T-helper 1 cell treated with Interleukin-12 subunit alpha and Interleukin-12 subunit beta and Interleukin-4 antibody, amounts not matched to agents 30 ng/mL and 1 ng/mL, for 36 hours (primary cell): Measurements from ENCODE around the gene SELP. TPM values are rescaled to one million over a fixed set of nuclear protein-coding genes. Genes with fewer than 3 reads are reported as not detected.

Experiments
- intact Hi-C: fragments of 100-400 bp; cut with micrococcal nuclease; formaldehyde crosslinking; loops from one replicate; pipeline ENCODE4 v1.15.1; 2024
- total RNA-seq: library from RNA; stranded (reverse); gene quantifications from 2 replicates; pipeline ENCODE4 v1.2.3, GENCODE V29; 2022

Gene SELP
- total RNA-seq, 1 donor from 2014 or later = 0.15 TPM

DNA sequence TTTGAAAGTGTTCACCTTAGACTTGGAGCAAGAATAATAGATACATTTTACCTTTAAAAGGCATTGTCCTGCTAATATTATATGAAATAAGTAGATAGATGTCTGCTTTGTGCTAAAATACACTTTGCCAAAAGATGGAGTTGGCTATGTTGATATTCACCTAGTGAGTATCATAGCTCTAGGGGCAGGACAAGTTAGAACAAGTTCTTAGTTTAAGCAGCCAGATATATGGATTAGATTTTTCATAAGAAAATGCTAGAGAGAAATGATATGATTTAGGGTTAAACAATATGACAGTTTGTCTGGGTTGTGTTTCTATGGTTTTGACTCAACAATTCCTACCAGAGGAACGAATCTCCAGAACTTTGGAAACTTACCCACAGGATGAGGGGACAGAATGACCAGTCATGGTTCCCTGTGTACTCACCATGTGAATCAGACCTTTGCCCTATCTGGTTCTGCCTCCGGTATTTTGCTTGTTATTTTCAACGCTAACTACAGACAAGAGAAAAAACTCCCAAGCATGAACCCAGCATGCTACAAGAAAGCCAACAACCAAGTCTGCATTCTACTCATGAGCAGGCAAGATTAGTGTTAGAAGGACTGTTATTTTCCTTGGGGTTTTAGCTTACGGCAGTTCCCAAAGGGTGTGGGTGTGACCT lies 45.3 kb downstream of the SELP start:
- intact Hi-C loops = loop anchor here (2.0 to 10.0 kb wide), 5 partner anchors 100 to 1730 kb away; partner anchors contain the start of genes FMO4, GORAB, KIFAP3 and SCYL3

DNA sequence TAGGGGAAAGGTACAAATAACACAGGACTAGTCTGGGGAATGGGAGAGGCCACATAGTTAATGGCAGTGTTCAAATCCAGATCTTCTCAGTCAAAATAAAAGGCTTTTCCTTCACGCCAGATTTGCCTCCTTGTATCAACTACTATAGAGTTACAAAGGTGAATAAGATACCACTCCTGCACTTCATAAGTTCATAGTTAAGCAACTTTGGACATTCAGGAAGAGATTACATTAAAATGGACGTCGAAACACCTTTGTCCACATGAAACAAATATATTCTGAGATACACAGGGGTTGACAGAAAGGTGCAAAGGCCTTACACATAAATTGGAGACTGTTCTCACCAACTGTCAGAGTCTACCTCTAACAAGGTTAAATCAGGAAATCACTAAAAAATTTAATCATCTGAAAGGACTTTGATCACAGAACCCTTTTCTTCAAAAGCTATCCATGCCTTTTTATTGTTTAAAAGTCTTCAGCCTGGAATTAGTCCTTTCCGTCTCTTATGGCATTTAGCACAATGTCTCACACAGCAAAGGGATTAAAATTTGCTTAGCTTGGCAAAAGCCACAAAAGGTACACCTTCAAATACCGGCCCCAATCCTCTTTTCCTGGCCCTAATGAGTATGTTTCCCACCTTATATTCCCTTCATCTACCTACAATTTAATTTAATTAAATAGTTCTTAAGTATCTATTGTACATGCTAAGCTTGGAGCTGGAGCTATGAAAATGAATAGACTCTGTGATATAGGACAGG lies 51.8 kb downstream of the SELP start:
- intact Hi-C loops = no loop called here

DNA sequence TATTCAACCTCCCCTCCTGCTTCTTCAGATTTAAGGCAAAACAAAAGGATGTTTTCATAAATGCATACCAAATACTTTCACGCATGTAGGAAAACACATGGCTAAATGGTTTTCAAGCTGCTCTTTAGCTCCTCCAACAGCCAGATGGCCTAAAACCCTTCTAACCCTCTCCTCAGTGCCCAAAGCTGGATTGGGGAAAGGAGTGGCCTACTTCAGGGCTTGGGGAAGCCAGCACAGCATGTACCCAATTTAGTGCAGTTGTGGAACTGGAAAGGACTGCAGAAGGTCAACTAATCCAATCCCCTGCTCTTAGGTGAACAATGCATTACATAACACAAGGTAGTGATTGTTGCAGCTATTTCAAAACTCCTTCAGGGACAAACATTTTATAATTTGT lies 53.0 kb downstream of the SELP start:
- intact Hi-C loops = no loop called here

DNA sequence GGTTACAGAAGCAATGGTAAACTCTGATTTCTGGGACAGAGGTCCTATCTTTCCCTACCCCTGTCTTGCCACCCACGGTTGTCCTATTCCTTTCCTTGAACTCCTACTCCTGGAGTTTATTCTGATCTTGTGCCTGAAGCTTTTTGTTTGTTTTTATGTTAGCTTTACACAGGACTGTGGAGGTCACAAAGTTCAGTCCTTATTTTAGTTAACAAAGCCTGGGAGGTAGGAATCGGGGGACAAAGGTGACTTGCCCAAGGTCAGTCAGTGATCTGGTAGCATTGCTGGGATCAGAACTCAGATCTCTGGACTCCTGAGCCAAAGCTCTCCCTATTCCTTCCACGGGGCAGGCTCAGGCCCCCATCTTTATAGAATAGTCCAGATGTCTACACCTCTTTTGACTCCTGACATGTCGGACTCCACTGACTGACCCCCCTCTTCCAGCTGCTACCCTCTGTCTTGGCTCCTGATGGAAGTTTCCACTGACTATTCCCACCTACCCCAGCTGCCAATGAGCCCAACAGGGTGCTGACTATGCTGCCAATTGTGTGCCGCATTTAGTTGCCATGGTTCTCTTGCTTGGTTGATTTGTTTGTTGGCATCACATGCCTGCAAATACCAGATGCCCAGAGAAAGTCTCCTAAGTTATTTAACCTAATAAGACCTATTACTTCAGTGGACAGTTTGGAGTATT lies 53.5 kb downstream of the SELP start:
- intact Hi-C loops = no loop called here

DNA sequence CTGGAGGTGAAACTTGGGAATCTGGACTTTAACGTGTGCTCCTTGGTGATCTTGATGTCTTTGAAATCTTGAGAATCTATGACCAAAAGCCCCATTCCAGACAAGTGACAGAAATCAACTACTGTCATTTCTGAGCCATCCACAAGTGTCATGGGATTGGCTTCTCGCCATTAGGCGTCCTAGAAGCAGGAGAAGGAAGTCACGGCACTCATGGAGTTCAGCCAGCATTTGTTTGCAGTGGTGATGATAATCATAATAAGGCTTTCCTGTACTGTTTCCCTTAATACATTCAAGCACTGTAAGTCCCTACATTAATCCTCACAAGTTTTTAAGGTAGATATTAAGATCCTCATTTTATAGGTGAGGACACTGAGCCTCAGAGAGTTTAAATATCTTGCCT lies 55.6 kb downstream of the SELP start:
- intact Hi-C loops = no loop called here

DNA sequence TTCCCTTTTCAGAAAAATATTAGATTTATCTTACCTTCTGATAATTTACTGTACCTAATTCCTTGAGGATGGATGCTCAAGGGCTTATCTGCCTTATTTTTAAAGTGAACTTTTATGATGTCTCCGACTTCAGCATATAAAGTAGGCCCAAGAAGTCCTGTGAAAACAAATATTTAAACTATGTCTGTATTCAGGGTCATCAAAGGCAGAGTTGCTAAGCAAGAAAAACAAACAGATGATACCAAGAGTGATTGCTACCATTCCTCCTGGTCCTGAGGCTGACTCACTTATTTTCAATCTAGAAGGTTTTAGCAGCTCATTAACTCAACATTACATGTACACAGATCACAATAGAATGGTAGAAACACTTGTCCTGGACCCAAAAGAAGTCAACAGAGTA lies 57.7 kb downstream of the SELP start:
- intact Hi-C loops = no loop called here

DNA sequence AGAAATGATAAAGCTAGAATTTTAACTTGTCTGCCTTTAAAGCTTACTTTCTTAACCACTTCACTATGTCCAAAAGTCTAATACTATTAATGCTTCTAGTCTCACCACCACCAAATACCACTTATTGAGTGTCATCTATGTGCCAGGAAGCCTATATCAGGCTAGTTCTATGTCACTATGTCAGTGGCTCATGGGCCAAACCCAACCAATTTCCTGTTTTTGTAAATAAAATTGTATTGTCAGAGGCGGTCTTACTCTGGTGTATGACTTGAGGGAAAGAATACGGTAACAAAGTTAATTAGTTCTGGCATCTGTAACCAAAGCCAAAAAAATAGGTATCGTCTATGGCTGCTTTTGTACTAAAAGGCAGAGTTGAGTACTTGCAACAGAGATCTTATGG lies 58.5 kb downstream of the SELP start:
- intact Hi-C loops = no loop called here

DNA sequence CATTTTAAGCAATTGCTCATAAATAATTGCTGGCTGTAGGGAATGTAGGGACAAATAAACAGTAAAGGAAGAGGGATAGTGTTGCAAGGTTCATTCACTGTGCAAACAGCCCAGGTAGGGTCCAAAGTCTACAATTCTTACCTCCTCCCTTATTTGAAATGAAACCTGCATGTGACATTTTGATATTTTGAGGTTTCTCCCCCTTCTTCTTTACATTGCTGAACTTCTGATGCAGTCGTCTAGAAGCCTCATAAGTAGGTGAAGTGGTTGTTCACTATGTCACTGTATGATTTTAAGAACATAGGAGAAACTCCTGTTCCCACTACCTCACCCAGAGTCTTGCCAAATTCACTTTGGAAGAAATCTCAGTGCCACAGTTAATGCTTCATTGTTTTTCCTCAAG lies 59.8 kb downstream of the SELP start:
- intact Hi-C loops = no loop called here

DNA sequence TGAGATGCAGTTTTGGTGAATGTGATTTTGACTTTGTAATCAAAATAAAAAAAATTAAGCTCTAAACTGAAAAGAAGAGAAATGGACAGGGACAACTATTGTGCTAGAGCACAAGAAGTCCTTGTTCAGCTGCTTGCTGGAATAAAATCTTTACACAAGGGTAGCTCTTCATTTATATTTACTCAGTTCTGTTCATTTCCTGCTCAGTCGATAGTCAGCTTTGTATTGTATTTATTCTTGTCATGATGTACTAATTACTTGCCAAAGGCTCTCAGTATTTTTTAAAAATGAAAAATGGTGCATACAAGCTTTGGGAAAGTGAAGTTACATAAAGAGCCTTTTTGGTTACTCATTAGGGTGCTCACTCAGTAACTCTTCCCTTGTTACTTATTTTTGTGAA lies 61.4 kb downstream of the SELP start:
- intact Hi-C loops = no loop called here

DNA sequence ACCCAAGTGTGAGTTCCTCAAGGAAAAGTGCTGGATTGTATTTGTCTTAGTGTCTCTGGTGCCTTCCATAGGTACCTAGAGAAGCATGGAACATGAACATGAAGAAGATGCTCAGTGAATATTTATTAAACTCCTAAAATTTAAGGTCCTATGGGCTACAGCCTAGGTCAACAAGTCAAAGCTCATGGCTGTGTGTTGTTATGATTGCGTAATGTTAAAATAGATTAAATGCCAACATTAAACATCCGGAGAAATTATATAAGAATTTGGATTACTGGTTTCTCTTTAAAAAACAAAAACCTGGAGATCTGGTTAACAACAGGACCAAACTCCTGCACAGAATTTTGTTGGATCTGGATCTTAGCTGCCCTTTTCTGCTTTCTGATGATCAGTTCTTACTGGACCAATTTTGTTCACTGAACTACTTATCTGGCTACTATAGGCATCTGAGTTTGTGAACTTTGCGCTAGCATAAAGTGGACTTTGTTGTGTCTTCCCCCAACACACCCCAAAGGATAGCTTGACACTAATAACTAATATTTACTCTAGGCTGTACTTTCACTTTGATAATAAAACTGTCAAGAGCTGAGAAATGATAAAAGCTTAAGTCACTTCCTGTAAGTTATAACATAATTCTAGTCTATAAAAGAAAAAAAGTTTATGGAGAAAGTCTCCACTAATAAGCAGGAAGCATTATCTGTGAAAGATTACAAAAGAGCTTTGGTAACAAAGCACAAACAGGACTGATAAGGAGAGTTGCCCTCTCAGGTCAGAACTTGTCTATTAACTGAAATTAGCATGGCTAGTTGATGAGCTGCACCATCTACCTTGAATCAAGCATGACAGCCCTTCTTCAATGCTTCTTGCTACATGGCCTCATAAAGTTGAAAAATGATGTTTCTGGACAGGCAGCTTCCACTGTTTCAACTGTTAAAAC lies 64.3 kb downstream of the SELP start:
- intact Hi-C loops = no loop called here

DNA sequence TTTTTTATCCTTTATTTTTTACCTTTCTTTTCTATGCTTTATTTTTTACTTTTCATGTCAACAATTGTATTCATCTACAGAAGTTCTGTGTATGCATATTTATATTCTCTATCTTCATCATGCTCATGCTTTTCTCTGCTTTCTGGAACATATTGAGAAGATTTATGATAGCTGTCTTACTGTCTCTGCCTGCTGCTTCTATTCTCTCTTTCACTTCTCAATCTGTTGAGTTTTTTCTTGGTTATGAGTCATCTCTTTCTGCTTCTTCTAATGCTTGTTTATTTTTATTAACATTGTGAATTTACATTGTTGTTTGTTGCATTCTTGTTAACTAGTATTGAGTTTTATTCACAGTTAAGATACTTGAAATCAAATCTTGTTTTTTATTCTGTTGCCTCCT lies 66.3 kb downstream of the SELP start:
- intact Hi-C loops = no loop called here

DNA sequence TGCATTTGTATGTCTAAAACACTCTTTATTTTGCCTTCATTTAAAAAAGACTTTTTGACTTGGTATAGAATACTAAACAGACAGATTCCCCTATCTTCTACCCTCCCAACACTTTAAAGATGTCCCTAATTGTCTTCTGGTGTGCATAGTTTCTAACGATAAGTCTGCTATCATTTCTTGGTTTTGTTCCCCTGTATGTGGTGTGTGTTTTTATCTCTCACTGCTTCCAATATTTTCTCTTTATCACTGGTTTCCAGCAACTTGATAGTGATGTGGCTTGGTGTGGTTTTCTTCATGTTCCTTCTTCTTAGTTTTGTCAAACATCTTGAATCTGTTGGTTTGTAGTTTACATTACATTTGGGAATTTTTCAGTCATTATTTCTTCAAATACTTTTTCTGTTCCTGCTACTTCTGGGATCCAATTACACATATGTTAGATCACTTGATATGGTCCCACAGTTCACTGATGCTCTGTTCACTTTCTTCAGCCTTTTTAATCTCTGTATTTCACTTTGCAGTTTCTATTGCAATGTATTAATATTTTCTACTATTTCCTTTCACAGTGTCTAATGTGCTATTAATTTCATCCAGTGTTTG lies 66.8 kb downstream of the SELP start:
- intact Hi-C loops = no loop called here

DNA sequence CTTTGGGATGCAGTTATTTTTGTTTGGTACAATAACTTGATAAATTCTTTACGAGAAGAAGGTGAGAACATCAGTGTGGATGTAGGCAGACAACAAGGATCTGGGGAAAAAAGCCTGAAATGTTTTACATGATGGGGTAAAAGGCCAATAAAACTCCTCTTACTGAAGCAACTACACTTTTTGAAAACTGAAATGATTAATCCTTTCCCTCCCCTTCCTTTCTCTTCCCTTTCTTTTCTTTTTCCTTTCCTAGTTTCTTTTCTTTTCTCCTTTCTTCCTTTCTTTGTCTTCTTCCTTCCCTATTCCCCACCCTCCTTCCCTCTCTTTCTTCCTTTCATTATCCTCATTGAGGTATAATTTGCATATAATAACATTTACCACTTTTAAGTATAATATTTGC lies 68.2 kb downstream of the SELP start:
- intact Hi-C loops = no loop called here

DNA sequence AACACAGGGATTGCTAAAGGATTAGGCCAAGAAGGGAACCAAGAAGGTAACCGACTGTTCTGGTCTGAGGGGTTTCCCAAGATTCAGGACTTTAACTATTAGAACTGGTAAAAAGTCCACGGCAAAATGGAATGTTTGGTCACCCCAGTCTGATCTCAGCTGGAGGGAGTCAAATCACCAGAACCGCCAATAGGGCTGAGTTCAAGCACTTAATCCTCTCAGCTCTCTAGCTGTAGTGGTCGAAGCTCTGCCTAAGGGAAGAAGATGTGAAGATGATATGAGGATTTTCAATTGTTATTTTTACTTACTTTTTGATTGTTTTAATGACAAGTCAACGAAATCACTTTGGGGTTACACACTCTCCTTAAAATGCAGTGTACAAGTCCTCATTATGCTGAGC lies 72.8 kb downstream of the SELP start:
- intact Hi-C loops = no loop called here

DNA sequence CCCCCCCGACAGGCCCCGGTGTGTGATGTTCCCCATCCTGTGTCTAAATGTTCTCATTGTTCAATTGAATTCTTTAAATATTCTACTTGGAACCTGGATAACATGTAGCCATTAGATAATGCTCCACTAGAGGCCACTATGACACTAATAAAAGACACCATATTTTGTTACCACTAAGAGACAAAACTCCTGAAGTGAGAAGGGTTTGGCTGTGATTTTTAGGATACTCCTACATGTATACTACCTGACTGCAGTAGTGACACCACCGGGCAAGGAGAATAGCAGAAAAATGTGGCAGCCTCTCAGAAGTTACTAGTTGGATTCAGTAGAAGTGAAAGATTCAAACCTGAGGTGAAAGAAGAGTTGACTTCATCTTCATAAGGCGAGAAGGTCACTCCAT lies 79.6 kb downstream of the SELP start:
- intact Hi-C loops = loop anchor here (1.0 kb wide), 4 partner anchors 36 to 259 kb away; partner anchors contain the start of gene F5

DNA sequence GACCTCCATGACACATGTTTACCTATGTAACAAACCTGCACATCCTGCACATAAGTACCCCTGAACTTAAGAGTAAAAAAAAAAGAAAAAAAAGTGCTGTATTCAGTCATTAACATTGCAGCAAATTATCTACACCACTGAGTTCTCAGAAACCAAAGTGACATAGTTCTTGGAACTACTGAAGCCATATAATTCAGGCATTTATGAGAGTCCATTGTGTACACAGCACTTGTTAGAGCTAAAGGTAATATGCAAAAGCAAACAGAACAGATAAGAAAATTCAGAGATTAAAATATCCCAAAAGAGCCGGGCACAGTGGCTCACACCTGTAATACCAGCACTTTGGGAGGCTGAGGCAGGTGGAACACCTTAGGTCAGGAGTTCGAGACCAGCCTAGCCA lies 81.6 kb downstream of the SELP start:
- intact Hi-C loops = no loop called here

DNA sequence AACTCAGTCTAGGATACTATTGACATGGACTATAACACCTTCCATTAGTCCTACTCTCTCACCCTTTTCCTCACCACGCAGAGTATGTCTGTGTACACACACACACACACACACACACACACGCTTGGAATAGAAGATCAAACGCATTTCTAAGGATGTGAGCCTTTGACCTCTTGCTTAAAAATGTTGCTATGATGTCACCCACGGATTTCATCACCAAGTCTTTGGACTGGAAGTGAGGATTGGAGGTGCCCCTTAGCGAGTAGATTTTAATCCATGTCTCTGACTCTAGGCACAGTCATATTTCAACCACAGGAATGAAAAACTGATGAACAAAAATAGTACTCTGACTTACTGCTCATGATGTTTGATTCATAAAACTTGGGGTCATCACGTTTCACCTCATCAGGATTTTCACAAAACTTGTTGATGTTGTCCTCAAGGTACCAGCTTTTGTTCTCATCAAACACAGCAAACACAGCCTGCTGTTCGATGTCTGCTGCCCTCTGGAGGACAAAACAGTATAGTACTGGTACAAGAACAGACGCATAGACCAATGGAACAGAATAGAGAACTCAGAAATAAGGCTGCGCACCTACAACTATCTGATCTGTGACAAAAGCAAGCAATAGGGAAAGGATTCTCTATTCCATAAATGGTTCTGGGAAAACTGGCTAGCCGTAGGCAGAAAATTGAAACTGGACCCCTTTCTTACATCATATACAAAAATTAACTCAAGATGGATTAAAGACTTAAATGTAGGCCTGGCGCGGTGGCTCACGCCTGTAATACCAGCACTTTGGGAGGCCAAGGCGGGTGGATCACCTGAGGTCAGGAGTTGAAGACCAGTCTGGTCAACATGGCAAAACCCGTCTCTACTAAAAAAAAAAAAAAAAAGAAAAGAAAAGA lies 83.6 kb downstream of the SELP start:
- intact Hi-C loops = loop anchor here (1.0 kb wide), 8 partner anchors 61 to 1204 kb away; partner anchors contain the start of genes BLZF1, CCDC181 and SLC19A2

DNA sequence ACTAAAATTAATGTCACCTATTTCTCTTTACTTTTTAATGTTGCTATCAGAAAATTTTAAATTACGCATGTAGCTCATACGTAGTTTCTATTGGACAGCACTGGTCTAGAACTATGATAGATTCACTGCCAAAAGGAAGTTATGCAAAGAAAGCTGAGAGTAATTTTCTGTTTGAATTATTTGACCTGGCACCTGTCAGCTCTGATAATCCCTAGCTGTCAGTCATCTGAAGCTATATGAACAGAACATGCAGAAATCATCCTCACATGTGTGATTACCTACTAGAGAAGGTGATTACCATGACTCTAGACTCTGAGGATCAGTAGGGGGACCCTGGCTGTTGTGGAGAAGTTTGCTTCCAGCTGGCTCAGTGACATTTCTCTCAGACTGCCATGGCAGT lies 84.5 kb downstream of the SELP start:
- intact Hi-C loops = no loop called here

DNA sequence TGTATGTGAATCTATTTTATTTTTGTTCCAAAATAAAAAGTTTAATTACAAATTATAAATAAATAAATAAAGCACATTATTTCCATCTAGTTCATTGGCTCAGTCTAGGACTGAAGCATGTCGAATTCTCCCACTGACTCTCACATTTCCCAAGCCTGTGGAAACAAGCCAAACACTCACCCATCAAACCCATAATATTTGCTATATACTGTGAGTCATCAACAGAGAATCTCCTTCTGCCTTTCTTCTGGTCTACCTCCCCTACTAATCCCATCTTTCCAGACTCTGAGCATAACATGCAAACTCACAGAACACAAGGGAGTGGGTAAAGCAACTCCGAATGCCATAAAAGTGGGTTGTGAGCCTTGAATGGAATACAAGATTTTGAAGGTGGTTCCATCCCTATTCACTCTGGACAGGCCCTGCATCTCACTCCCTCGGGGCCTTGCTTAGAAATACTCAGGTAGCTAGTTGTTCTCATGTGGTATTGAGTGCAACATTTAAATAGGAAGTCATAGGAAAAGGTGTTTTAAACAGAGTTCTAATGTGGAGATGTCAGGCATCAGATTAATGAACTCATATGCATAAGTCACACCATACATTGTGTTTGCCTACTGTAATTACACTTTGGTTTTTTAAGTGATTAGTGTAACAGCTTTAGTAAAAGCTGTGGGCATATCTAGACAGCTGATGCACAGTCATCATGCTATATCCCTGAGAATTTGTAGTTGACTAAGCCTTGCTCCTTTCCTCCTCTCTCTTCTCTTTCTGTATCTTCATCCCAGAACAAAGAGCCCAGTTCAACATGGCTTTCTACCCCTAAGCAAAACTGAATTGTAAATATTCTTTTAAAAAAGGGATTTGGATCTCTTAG lies 90.7 kb downstream of the SELP start:
- intact Hi-C loops = no loop called here
